HepG2 (cell line): ENCODE measurements around the gene TOB1. TPM values are rescaled to one million over a fixed set of nuclear protein-coding genes. Genes with fewer than 3 reads are reported as not detected.

ENCODE experiments used
- ATF2 ChIP-seq: sonication (generic); formaldehyde crosslinking; IDR thresholded peaks from 2 replicates; pipeline ENCODE4 v1.4.0; 2020; ENCODE audit warnings: missing genetic modification reagents
- BRD4 ChIP-seq: sonication (generic); formaldehyde crosslinking; IDR thresholded peaks from 2 replicates; pipeline ENCODE4 v1.4.0; 2020; ENCODE audit warnings: missing genetic modification reagents
- CHD2 ChIP-seq: IDR thresholded peaks from 2 replicates; pipeline ENCODE4 v1.6.1; 2011; ENCODE audit warnings: low read depth, low read length, improper control_type of control experiment
- FLYWCH1 ChIP-seq: sonication (generic); formaldehyde crosslinking; IDR thresholded peaks from 2 replicates; pipeline ENCODE4 v1.8.1; 2023; ENCODE audit warnings: mild to moderate bottlenecking, missing genetic modification reagents
- FOXO4 ChIP-seq: sonication (generic); formaldehyde crosslinking; conservative IDR thresholded peaks from 2 replicates; pipeline ENCODE4 v1.8.1; 2023; ENCODE audit warnings: missing genetic modification reagents
- GABPA ChIP-seq, 2 experiments: IDR thresholded peaks; 2 replicates each; pipeline ENCODE4 v1.6.1; 2011 to 2016; ENCODE audit warnings: low read depth in 2 of 2, low read length in 1 of 2, missing biosample characterization in 1 of 2, missing genetic modification characterization in 1 of 2
- GMEB1 ChIP-seq: sonication (generic); formaldehyde crosslinking; IDR thresholded peaks from 2 replicates; pipeline ENCODE4 v1.5.1; 2020; ENCODE audit warnings: missing genetic modification reagents, mild to moderate bottlenecking, borderline replicate concordance
- JUN ChIP-seq: sonication (generic); formaldehyde crosslinking; IDR thresholded peaks from 2 replicates; pipeline ENCODE4 v1.4.0; 2020; ENCODE audit warnings: mild to moderate bottlenecking, missing genetic modification reagents
- KAT7 ChIP-seq: IDR thresholded peaks from 2 replicates; pipeline ENCODE4 v1.6.1; 2018; ENCODE audit warnings: borderline replicate concordance, missing compliant biosample characterization
- KDM2A ChIP-seq: sonication (generic); formaldehyde crosslinking; IDR thresholded peaks from 2 replicates; pipeline ENCODE4 v1.4.0; 2020; ENCODE audit warnings: low read depth, missing genetic modification reagents, borderline replicate concordance
- KLF15 ChIP-seq: sonication (generic); formaldehyde crosslinking; IDR thresholded peaks from 2 replicates; pipeline ENCODE4 v1.8.1; 2023; ENCODE audit warnings: borderline replicate concordance, mild to moderate bottlenecking, inconsistent platforms, missing genetic modification reagents, mixed read lengths
- MAF1 ChIP-seq: sonication (generic); formaldehyde crosslinking; IDR thresholded peaks from 2 replicates; pipeline ENCODE4 v1.5.0; 2020; ENCODE audit warnings: missing genetic modification reagents, borderline replicate concordance
- NFIC ChIP-seq: IDR thresholded peaks from 2 replicates; pipeline ENCODE4 v1.6.1; 2012; ENCODE audit warnings: mild to moderate bottlenecking, low read length, inconsistent platforms
- NFKBIZ ChIP-seq: IDR thresholded peaks from 2 replicates; pipeline ENCODE4 v1.6.1; 2018; ENCODE audit warnings: missing genetic modification reagents, missing compliant biosample characterization
- NFYC ChIP-seq: IDR thresholded peaks from 2 replicates; pipeline ENCODE4 v1.6.1; 2016; ENCODE audit warnings: missing genetic modification reagents, missing compliant biosample characterization
- NR1H2 ChIP-seq: sonication (generic); formaldehyde crosslinking; IDR thresholded peaks from 2 replicates; pipeline ENCODE4 v1.8.1; 2022; ENCODE audit warnings: low read depth, missing genetic modification reagents, borderline replicate concordance
- PHF20 ChIP-seq: sonication (generic); formaldehyde crosslinking; IDR thresholded peaks from 2 replicates; pipeline ENCODE4 v1.5.0; 2020; ENCODE audit warnings: mild to moderate bottlenecking, missing genetic modification reagents
- SKI ChIP-seq: fragments of 450-650 bp; IDR thresholded peaks from one replicate; pipeline ENCODE4 v1.6.1; 2018; ENCODE audit warnings: mild to moderate bottlenecking; ENCODE audit not compliant: partially characterized antibody
- SMARCE1 ChIP-seq: fragments of 450-650 bp; IDR thresholded peaks from 2 replicates; pipeline ENCODE4 v1.6.1; 2017; ENCODE audit warnings: borderline replicate concordance
- SYNCRIP ChIP-seq: fragments of 200-400 bp; formaldehyde crosslinking; IDR thresholded peaks from 2 replicates; pipeline ENCODE4 v1.6.1; 2018; ENCODE audit warnings: mild to moderate bottlenecking, low read depth, low read length; ENCODE audit not compliant: insufficient read depth
- THYN1 ChIP-seq: sonication (generic); formaldehyde crosslinking; IDR thresholded peaks from 2 replicates; pipeline ENCODE4 v1.8.1; 2023; ENCODE audit warnings: low read depth, mild to moderate bottlenecking, moderate library complexity, missing genetic modification reagents, borderline replicate concordance
- ZNF160 ChIP-seq: sonication (generic); formaldehyde crosslinking; IDR thresholded peaks from 2 replicates; pipeline ENCODE4 v1.8.0; 2022; ENCODE audit warnings: mild to moderate bottlenecking, inconsistent platforms, missing genetic modification reagents
- ZNF17 ChIP-seq: sonication (generic); formaldehyde crosslinking; IDR thresholded peaks from 2 replicates; pipeline ENCODE4 v1.5.0; 2020; ENCODE audit warnings: mild to moderate bottlenecking, missing genetic modification reagents
- ZNF749 ChIP-seq: sonication (generic); formaldehyde crosslinking; IDR thresholded peaks from 2 replicates; pipeline ENCODE4 v1.8.0; 2022; ENCODE audit warnings: mild to moderate bottlenecking, missing genetic modification reagents, moderate library complexity, borderline replicate concordance
- ZNF792 ChIP-seq: IDR thresholded peaks from 2 replicates; pipeline ENCODE4 v1.6.1; 2016
- ZNF839 ChIP-seq: sonication (generic); formaldehyde crosslinking; IDR thresholded peaks from 2 replicates; pipeline ENCODE4 v1.4.0; 2020; ENCODE audit warnings: missing genetic modification reagents, mild to moderate bottlenecking, borderline replicate concordance
- ZNF841 ChIP-seq: sonication (generic); formaldehyde crosslinking; IDR thresholded peaks from 2 replicates; pipeline ENCODE4 v1.8.1; 2023; ENCODE audit warnings: missing genetic modification reagents, borderline replicate concordance
- polyA plus RNA-seq, 8 experiments: library from polyadenylated mRNA; depleted of rRNA in 3 of 8; stranded (reverse) in 7 of 8; unstranded in 1 of 8; fragments of >200 nt; fragmentation: Illumina TruSeq in 4 of 8; extraction: Trizol in 4 of 8; gene quantifications; 2 replicates each; pipeline versions ENCODE4 v1.2.1 to v1.2.3, GENCODE V29; 2011 to 2016; ENCODE audit warnings: low read depth in 4 of 8, missing spikeins in 1 of 8, mixed read lengths in 1 of 8; ENCODE audit not compliant: insufficient read depth in 1 of 8
- total RNA-seq, 5 experiments: library from RNA; depleted of rRNA; stranded (reverse); fragments of >200 nt; fragmentation: Illumina TruSeq; extraction: Trizol; gene quantifications; 2 replicates each; pipeline ENCODE4 v1.2.3, GENCODE V29; 2016; ENCODE audit warnings: low read depth in 1 of 5
- TF ChIP-seq, protein P1 (sequence below), 2 experiments: fragments of 450-650 bp in 1 of 2; sonication (generic) in 1 of 2; formaldehyde crosslinking; IDR thresholded peaks; 2 replicates each; pipeline versions ENCODE4 v1.5.0 to v1.8.0; 2020 to 2022; ENCODE audit warnings: mild to moderate bottlenecking in 1 of 2, missing genetic modification reagents in 1 of 2

Gene TOB1
- total and polyA plus RNA-seq, 2 of the 13 experiments (the other 11 are each of a cell fraction or from before 2014, with no cell fraction given): 21.9 to 57.7 TPM

DNA sequence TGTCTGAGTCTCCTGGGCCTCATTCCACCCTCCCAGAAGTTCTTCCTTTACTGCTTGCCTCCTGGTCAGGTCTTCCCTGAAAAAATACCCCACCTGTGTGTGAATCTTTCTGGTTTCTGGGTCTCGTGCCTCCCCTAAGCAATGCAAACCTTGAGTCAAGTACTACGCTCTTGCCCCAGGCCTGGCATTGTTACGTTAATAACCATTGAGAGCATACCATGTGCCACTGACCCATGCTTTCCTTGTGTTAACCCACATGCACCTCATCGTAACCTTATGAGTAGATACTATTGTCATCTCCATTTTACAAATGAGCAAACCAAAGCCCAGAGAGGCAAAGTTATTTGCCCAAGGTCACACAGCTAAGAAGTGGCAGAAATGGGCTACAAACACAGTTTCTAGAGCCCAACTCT, 25.4 kb upstream of the TOB1 start (continued):
- TF ChIP-seq, protein P1, sequence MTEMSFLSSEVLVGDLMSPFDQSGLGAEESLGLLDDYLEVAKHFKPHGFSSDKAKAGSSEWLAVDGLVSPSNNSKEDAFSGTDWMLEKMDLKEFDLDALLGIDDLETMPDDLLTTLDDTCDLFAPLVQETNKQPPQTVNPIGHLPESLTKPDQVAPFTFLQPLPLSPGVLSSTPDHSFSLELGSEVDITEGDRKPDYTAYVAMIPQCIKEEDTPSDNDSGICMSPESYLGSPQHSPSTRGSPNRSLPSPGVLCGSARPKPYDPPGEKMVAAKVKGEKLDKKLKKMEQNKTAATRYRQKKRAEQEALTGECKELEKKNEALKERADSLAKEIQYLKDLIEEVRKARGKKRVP (CRISPR knock-in tag; IDR thresholded peaks at IDR 0.05): no peak
- TF ChIP-seq BRD4: no peak
- TF ChIP-seq CHD2: no peak
- no peak for TF ChIP-seq ZNF839
- no peak for TF ChIP-seq ZNF841 (CRISPR knock-in tag)
- 0 out of 2 replicates have a peak, but pooled peaks have one; percentile 23 for TF ChIP-seq KAT7 (CRISPR knock-in tag)
- no peak for TF ChIP-seq ATF2 (CRISPR knock-in tag)
- TF ChIP-seq NR1H2: no peak
- TF ChIP-seq FLYWCH1 (CRISPR knock-in tag): no peak
- TF ChIP-seq KDM2A (CRISPR knock-in tag): peak; percentile 28; the same call in 1 of the 2 replicates
- TF ChIP-seq ZNF749 (CRISPR knock-in tag): no peak
- no peak for TF ChIP-seq NFIC
- no peak for TF ChIP-seq KLF15
- TF ChIP-seq ZNF160: no peak
- TF ChIP-seq NFYC: no peak
- no peak for TF ChIP-seq JUN (CRISPR knock-in tag)
- no peak for TF ChIP-seq GABPA (IDR thresholded peaks at IDR 0.05; ENCODE audit: low read depth, low read length)
- TF ChIP-seq GABPA (CRISPR knock-in tag; IDR thresholded peaks at IDR 0.05; ENCODE audit: low read depth): no peak
- no peak for TF ChIP-seq SMARCE1
- TF ChIP-seq ZNF792 (CRISPR knock-in tag): no peak
- TF ChIP-seq THYN1 (CRISPR knock-in tag): no peak
- no peak for TF ChIP-seq NFKBIZ (CRISPR knock-in tag)
- TF ChIP-seq MAF1 (CRISPR knock-in tag): no peak
- no peak for TF ChIP-seq ZNF17 (CRISPR knock-in tag)
- no peak for TF ChIP-seq SKI
- no peak for TF ChIP-seq PHF20 (CRISPR knock-in tag)
- 0 out of 2 replicates have a peak, but pooled peaks have one; percentile 63 for TF ChIP-seq FOXO4 (CRISPR knock-in tag)
- TF ChIP-seq SYNCRIP: no peak
- no peak for TF ChIP-seq GMEB1
